HG02852 (cell line): ENCODE results near the gene RNPEPL1.

Source experiments
- ATAC-seq: cut with Tn5 transposase; IDR thresholded peaks from one replicate; pipeline ENCODE4 v1.9.1; 2021; ENCODE audit warnings: mild to moderate bottlenecking, moderate library complexity; ENCODE audit not compliant: unreplicated experiment

RNPEPL1 gene

GRCh38 chr2:240564561-240565332 is 3.5 kb upstream of the RNPEPL1 start:
- no peak for ATAC-seq

GRCh38 chr2:240565333-240566202 is 2.7 kb upstream of the RNPEPL1 start:
- peak; percentile 32 for ATAC-seq

- ATAC-seq, result peak; percentile 53
Measured at GRCh38 chr2:240566203-240567136, 1.8 kb upstream of the RNPEPL1 start.

GRCh38 chr2:240567137-240567871 is 980 bp upstream of the RNPEPL1 start:
- ATAC-seq, result no peak

- ATAC-seq, result peak; percentile 16
Measured at GRCh38 chr2:240568678-240569522, 616 bp downstream of the RNPEPL1 start.

- ATAC-seq, result no peak
Measured at GRCh38 chr2:240569523-240569997, 1.3 kb downstream of the RNPEPL1 start.

GRCh38 chr2:240569998-240570530 is 1.8 kb downstream of the RNPEPL1 start:
- no peak for ATAC-seq

- ATAC-seq, result no peak
Measured at GRCh38 chr2:240570531-240571313, 2.4 kb downstream of the RNPEPL1 start.

- ATAC-seq, result no peak
Measured at GRCh38 chr2:240571314-240571973, 3.2 kb downstream of the RNPEPL1 start.

GRCh38 chr2:240572141-240573031 is 4.1 kb downstream of the RNPEPL1 start:
- ATAC-seq, result no peak

GRCh38 chr2:240573071-240573515 is 4.8 kb downstream of the RNPEPL1 start:
- ATAC-seq, result no peak

- no peak for ATAC-seq
Measured at GRCh38 chr2:240573516-240574385, 5.5 kb downstream of the RNPEPL1 start.

GRCh38 chr2:240574386-240575100 is 6.3 kb downstream of the RNPEPL1 start:
- ATAC-seq, result no peak

- ATAC-seq, result no peak
Measured at GRCh38 chr2:240575101-240575965, 7.0 kb downstream of the RNPEPL1 start.
